Peyer's patch (tissue), 4 donors: ENCODE measurements around the gene NCF2. TPM values are rescaled to one million over a fixed set of nuclear protein-coding genes. Genes with fewer than 3 reads are reported as not detected.

Experiments used
- DNase-seq, 3 donors: peaks; one replicate each; pipeline ENCODE4 v3.0.0-alpha.2; 2017 to 2019
- H3K27ac ChIP-seq, 4 donors: fragments of 200-600 bp; sonication (generic); one replicate each; pipeline ENCODE4 v1.5.1; 2016 to 2019
- H3K27me3 ChIP-seq, 2 donors: fragments of 200-600 bp; sonication (generic); one replicate each; pipeline ENCODE4 v1.5.1; 2019
- H3K36me3 ChIP-seq, 3 donors: fragments of 200-600 bp; sonication (generic); one replicate each; pipeline ENCODE4 v1.5.1; 2016 to 2019
- H3K4me1 ChIP-seq, 4 donors: fragments of 200-600 bp; sonication (generic); one replicate each; pipeline ENCODE4 v1.5.1; 2016 to 2019
- H3K4me3 ChIP-seq, 4 donors: fragments of 200-600 bp; sonication (generic); 1 replicate in 3 of 4; 2 replicates in 1 of 4; pipeline ENCODE4 v1.5.1; 2016 to 2019; ENCODE audit warnings: mild to moderate bottlenecking in 1 of 4
- H3K9me3 ChIP-seq, 4 donors: fragments of 200-600 bp; sonication (generic); one replicate each; pipeline ENCODE4 v1.5.1; 2016 to 2019; ENCODE audit warnings: mild to moderate bottlenecking in 1 of 4
- CTCF ChIP-seq, 6 experiments: fragments of 450-650 bp in 4 of 6; fragments of 200-600 bp in 2 of 6; sonication (generic) in 1 of 6; IDR thresholded peaks; one replicate each; pipeline ENCODE4 v1.5.1; 2017 to 2019; ENCODE audit warnings: antibody characterized with exemption in 6 of 6, mild to moderate bottlenecking in 3 of 6, moderate library complexity in 1 of 6
- POLR2A ChIP-seq, 2 donors: fragments of 450-650 bp; IDR thresholded peaks; one replicate each; pipeline ENCODE4 v1.5.1; 2017; ENCODE audit warnings: antibody characterized with exemption in 2 of 2, mild to moderate bottlenecking in 2 of 2, moderate library complexity in 2 of 2
- total RNA-seq, 4 donors: library from RNA; depleted of rRNA; stranded (reverse); fragments of >200 nt; gene quantifications; one replicate each; pipeline ENCODE4 v1.1.0, GENCODE V29; 2016

The NCF2 gene
- total RNA-seq, 4 donors from 2014 or later, result 1.6 to 13.2 (median 5.6) TPM

GRCh38 chr1:183600634-183601033 is 10.4 kb upstream of the NCF2 start:
- no peak for DNase-seq
- Histone ChIP-seq H3K9me3 (no peaks in the 10 kb centered on the region), H3K4me3 (no peak overlapping the region), H3K36me3 (no peaks in the 10 kb centered on the region), H3K4me1 (peaks cover 0 to 19% (median 0%) of the 10 kb centered on the region in 4 donors), H3K27ac (peak overlapping the region in 1 of 4 donors; percentile 9), H3K27me3 (no peaks in the 10 kb centered on the region)
- TF ChIP-seq CTCF (IDR thresholded peaks at IDR 0.05) (no peak), POLR2A (IDR thresholded peaks at IDR 0.05) (no peak)

- Histone ChIP-seq H3K9me3 (no peaks in the 10 kb centered on the region), H3K4me1 (peaks cover 0 to 19% (median 0%) of the 10 kb centered on the region in 4 donors), H3K4me3 (no peak overlapping the region), H3K27ac (no peak overlapping the region), H3K27me3 (no peaks in the 10 kb centered on the region), H3K36me3 (no peaks in the 10 kb centered on the region)
- DNase-seq, result no peak
- no peak for TF ChIP-seq POLR2A (IDR thresholded peaks at IDR 0.05)
- no peak for TF ChIP-seq CTCF (IDR thresholded peaks at IDR 0.05)
Observed at GRCh38 chr1:183600136-183600535, 9.9 kb upstream of the NCF2 start.

GRCh38 chr1:183598386-183598785 is 8.1 kb upstream of the NCF2 start:
- Histone ChIP-seq H3K9me3 (no peaks in the 10 kb centered on the region), H3K27me3 (no peaks in the 10 kb centered on the region), H3K4me1 (peaks cover 0 to 19% (median 0%) of the 10 kb centered on the region in 4 donors), H3K36me3 (no peaks in the 10 kb centered on the region), H3K27ac (peak overlapping the region in 2 of 4 donors; percentile 14 to 55), H3K4me3 (no peak overlapping the region)
- DNase-seq, result no peak
- TF ChIP-seq POLR2A (IDR thresholded peaks at IDR 0.05), result no peak
- no peak for TF ChIP-seq CTCF (IDR thresholded peaks at IDR 0.05)

GRCh38 chr1:183597656-183598347 is 7.5 kb upstream of the NCF2 start:
- DNase-seq, result no peak
- no peak overlapping the region for H3K4me3 ChIP-seq
- peak overlapping the region in 1 of 4 donors; percentile 29 for H3K27ac ChIP-seq

GRCh38 chr1:183596500-183596899 is 6.2 kb upstream of the NCF2 start:
- no peak overlapping the region for H3K4me3 ChIP-seq
- no peaks in the 10 kb centered on the region for H3K36me3 ChIP-seq
- H3K4me1 ChIP-seq, result peaks cover 0 to 14% (median 2%) of the 10 kb centered on the region in 4 donors
- no peaks in the 10 kb centered on the region for H3K27me3 ChIP-seq
- no peak for DNase-seq
- TF ChIP-seq POLR2A (IDR thresholded peaks at IDR 0.05) (no peak), CTCF (IDR thresholded peaks at IDR 0.05) (no peak)
- no peak overlapping the region for H3K27ac ChIP-seq
- H3K9me3 ChIP-seq, result no peaks in the 10 kb centered on the region

More at GRCh38 chr1:183597656-183598347, 7.5 kb upstream of the NCF2 start:
- no peaks in the 10 kb centered on the region for H3K27me3 ChIP-seq
- H3K36me3 ChIP-seq, result no peaks in the 10 kb centered on the region
- no peaks in the 10 kb centered on the region for H3K9me3 ChIP-seq
- H3K4me1 ChIP-seq, result peaks cover 0 to 17% (median 2%) of the 10 kb centered on the region in 4 donors
- TF ChIP-seq CTCF (IDR thresholded peaks at IDR 0.05), result no peak
- TF ChIP-seq POLR2A (IDR thresholded peaks at IDR 0.05), result no peak
